Ishikawa (cell line): ENCODE measurements around the gene LRRC74A.

Experiments used
- CEBPB ChIP-seq: IDR thresholded peaks from 2 replicates; pipeline ENCODE4 v1.6.1; 2012
- CREB1 ChIP-seq: IDR thresholded peaks from 2 replicates; pipeline ENCODE4 v1.6.1; 2012; ENCODE audit warnings: low read depth
- EGR1 ChIP-seq: IDR thresholded peaks from 2 replicates; pipeline ENCODE4 v1.6.1; 2012
- EP300 ChIP-seq: IDR thresholded peaks from 2 replicates; pipeline ENCODE4 v1.6.1; 2012; ENCODE audit warnings: borderline replicate concordance
- FOXM1 ChIP-seq: IDR thresholded peaks from 2 replicates; pipeline ENCODE4 v1.6.1; 2012; ENCODE audit warnings: low read depth, borderline replicate concordance
- NFIC ChIP-seq: IDR thresholded peaks from 2 replicates; pipeline ENCODE4 v1.6.1; 2012
- RAD21 ChIP-seq: IDR thresholded peaks from 2 replicates; pipeline ENCODE4 v1.6.1; 2012; ENCODE audit warnings: low read depth
- TAF1 ChIP-seq: IDR thresholded peaks from 2 replicates; pipeline ENCODE4 v1.6.1; 2012; ENCODE audit warnings: low read depth, mild to moderate bottlenecking
- TCF12 ChIP-seq: IDR thresholded peaks from 2 replicates; pipeline ENCODE4 v1.6.1; 2012; ENCODE audit warnings: low read depth
- TEAD4 ChIP-seq: IDR thresholded peaks from 2 replicates; pipeline ENCODE4 v1.6.1; 2012
- YY1 ChIP-seq: IDR thresholded peaks from 2 replicates; pipeline ENCODE4 v1.6.1; 2012; ENCODE audit warnings: low read depth
- ZBTB7A ChIP-seq: IDR thresholded peaks from 2 replicates; pipeline ENCODE4 v1.6.1; 2012; ENCODE audit warnings: low read depth
- TF ChIP-seq, protein P1 (sequence below): IDR thresholded peaks from 2 replicates; pipeline ENCODE4 v1.6.1; 2012
- TF ChIP-seq, protein P2 (sequence below): IDR thresholded peaks from 2 replicates; pipeline ENCODE4 v1.6.1; 2012; ENCODE audit warnings: low read depth, mild to moderate bottlenecking
- TF ChIP-seq, protein P3 (sequence below): IDR thresholded peaks from 2 replicates; pipeline ENCODE4 v1.6.1; 2012

Gene LRRC74A

DNA sequence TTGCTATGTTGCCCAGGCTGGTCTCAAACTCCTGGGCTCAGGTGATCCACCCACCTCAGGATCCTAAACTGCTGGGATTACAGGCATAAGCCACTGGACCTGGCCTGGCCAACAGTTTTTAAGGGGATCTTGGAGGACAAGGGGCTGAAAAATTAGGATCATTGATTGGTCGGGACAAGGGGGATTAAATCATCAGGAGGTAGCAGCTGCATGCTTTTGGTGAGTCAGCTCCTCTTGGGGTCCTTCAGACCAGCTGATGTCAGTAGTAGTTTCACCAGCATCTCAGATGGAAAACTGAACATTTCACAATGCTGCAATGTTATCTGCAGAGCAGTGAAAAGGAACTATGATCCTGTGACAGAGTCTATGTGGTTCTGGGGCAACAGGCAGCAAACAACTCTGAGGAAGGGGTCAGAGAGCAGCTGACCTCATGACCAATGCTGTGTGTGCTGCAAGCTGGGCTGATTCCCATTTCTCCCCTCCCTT lies 6.3 kb downstream of the LRRC74A start:
- no peak for TF ChIP-seq TCF12
- TF ChIP-seq EP300 = no peak
- TF ChIP-seq CREB1 = no peak
- TF ChIP-seq, protein P1, sequence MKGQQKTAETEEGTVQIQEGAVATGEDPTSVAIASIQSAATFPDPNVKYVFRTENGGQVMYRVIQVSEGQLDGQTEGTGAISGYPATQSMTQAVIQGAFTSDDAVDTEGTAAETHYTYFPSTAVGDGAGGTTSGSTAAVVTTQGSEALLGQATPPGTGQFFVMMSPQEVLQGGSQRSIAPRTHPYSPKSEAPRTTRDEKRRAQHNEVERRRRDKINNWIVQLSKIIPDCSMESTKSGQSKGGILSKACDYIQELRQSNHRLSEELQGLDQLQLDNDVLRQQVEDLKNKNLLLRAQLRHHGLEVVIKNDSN = no peak
- TF ChIP-seq RAD21 = no peak
- TF ChIP-seq YY1 = no peak

DNA sequence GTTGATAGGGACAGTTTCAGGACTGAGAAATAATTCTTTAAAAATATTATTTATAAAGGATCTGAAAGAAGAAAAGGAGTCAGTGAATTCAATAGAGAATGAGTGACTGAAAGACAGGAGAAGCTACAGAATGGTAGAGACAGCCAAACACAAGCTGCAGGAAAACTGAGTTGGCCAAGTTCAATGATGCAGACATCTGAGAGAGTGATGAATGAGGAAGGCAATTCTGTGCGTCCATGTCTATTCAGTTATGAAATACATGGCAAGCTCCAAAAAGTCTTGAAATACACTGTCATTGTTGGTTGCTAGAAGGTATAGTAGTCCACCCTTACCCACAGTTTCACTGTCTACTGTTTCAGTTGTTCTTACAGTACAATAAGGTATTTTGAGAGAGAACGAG lies 6.8 kb downstream of the LRRC74A start:
- TF ChIP-seq TCF12 (no peak), TAF1 (no peak), FOXM1 (no peak), TEAD4 (no peak), NFIC (no peak), RAD21 (no peak), YY1 (no peak), CREB1 (no peak), CEBPB (no peak)
- TF ChIP-seq, protein P1 = no peak
- TF ChIP-seq, protein P2, sequence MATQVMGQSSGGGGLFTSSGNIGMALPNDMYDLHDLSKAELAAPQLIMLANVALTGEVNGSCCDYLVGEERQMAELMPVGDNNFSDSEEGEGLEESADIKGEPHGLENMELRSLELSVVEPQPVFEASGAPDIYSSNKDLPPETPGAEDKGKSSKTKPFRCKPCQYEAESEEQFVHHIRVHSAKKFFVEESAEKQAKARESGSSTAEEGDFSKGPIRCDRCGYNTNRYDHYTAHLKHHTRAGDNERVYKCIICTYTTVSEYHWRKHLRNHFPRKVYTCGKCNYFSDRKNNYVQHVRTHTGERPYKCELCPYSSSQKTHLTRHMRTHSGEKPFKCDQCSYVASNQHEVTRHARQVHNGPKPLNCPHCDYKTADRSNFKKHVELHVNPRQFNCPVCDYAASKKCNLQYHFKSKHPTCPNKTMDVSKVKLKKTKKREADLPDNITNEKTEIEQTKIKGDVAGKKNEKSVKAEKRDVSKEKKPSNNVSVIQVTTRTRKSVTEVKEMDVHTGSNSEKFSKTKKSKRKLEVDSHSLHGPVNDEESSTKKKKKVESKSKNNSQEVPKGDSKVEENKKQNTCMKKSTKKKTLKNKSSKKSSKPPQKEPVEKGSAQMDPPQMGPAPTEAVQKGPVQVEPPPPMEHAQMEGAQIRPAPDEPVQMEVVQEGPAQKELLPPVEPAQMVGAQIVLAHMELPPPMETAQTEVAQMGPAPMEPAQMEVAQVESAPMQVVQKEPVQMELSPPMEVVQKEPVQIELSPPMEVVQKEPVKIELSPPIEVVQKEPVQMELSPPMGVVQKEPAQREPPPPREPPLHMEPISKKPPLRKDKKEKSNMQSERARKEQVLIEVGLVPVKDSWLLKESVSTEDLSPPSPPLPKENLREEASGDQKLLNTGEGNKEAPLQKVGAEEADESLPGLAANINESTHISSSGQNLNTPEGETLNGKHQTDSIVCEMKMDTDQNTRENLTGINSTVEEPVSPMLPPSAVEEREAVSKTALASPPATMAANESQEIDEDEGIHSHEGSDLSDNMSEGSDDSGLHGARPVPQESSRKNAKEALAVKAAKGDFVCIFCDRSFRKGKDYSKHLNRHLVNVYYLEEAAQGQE = no peak

DNA sequence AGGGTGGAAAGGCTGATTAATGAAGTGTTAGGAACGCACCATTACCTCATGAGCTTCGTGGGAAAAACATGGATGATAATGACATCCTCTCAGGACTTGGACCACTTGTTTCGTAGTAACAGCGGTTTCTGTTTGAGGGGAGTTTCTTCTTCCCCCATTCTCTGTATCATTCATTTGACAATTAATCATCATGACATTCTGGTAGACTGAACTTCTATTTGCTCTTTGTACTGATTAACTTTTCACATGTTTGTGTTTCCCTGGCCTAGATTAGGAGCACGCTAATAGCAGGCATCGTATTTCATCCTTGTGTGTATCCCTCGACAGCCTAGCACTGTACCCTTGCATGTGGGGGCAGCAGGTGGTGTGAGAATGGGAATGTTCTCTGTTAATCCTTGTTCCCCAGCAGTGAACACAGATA lies 8.0 kb downstream of the LRRC74A start:
- TF ChIP-seq TAF1 = no peak
- TF ChIP-seq, protein P2 = no peak
- no peak for TF ChIP-seq TEAD4
- no peak for TF ChIP-seq EGR1
- TF ChIP-seq, protein P3, sequence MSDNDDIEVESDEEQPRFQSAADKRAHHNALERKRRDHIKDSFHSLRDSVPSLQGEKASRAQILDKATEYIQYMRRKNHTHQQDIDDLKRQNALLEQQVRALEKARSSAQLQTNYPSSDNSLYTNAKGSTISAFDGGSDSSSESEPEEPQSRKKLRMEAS = no peak
- no peak for TF ChIP-seq RAD21
- no peak for TF ChIP-seq FOXM1
- TF ChIP-seq, protein P1 = no peak
- no peak for TF ChIP-seq YY1
- TF ChIP-seq CREB1 = no peak
- TF ChIP-seq TCF12 = no peak
- no peak for TF ChIP-seq EP300
- no peak for TF ChIP-seq NFIC
- TF ChIP-seq ZBTB7A = no peak
- TF ChIP-seq CEBPB = no peak

DNA sequence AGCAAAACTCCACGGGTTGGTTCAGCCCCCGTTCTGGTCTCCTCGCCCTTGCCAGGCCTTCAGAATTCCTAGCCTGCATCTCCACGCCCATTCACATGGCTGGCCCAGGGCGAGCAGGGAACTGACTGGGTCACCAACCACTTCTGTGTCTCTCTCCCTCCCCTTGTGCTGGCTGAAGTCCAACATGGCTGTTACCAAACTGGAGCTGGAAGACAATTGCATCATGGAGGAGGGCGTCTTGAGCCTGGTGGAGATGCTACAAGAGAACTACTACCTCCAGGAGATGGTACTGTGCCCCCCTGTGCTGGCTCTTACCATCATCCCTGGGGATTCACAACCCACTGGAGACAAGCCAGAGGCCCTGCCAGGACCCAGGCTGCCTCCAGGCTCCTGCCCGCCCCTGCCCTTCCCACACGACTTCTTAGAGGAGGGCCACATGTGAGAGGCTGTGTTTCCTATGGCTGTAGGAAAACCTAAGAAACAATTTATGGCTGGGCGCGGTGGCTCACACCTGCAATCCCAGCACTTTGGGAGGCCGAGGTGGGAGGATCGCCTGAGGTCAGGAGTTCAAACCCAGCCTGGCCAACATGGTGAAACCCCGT lies 9.9 kb downstream of the LRRC74A start:
- TF ChIP-seq, protein P3 = no peak
- TF ChIP-seq EGR1 = no peak
- no peak for TF ChIP-seq EP300
- TF ChIP-seq, protein P2 = no peak
